GM21786 (cell line): ENCODE results near the gene GPC3.
"Not testable (repeated sequence)": the region's sequence is repeated elsewhere in the genome, so short reads cannot be mapped to it uniquely, and the experiment has no call there.

Source experiments
- ATAC-seq: cut with Tn5 transposase; IDR thresholded peaks from one replicate; pipeline ENCODE4 v1.9.1; 2021; ENCODE audit not compliant: unreplicated experiment

GPC3 gene

DNA sequence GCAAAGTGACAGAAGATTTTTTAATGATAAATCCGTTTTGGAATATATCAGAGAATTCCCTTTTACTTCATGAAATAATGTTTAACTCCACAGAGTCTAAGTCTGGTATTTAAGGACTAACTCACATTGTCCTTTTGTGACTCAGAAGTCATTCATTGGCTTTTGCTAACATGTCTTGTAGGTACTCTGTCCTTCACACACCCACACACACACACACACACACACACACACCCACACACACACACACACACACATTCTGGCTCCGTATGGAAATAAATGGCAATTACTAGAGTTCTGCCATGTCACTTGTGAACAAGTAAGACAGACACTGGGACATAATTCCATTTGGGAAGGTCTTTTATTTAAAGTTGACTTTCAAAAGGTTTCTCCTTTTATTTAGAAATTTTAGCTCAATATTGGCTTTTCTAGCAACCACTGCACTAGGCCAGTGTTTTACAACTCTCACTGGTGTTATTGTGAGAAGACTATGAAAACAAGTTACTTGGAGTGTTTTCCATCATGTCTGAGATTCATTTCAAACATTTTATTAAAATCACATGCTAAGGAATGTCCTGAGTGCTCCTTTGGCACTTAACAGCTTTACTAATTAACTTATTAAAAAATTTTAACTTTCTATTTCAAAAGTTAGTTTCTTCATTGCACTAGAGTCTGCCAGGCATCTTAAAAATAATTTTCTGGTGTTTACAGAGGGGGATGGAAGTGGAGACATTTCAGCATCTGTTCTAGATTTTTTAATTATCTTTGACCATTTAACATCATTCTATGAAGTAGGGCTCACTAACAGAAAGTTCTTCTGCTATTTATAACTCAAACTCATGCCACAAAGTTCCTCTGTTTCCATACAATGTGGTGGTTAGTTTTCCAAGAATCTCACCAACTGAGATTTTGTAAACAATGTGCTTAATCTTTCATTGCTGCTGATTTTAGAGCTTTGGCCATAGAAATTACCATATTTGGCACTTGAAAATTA is 329.8 kb downstream of the GPC3 start:
- ATAC-seq = no peak

GRCh38 chrX:133654811-133655210 is 330.6 kb downstream of the GPC3 start:
- no peak for ATAC-seq

DNA sequence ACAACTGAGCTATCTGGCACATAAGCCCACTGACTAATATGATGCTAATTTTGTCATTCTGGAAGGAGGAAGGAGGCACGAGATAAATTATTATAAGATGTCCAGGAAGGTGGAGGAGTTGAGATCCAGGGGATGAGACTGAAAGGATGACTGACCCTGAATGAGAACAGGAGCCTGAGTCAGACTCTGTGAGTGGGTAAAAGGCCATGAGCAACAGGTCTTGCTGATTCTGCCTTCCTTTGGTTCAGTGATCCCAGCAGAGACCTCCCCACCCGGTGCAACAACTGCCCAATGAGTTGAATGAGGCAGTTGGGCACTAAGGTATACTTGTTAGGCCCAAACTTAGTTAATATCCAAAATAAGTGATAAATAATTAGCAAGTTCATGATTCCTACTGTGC is 332.0 kb downstream of the GPC3 start:
- no peak for ATAC-seq

DNA sequence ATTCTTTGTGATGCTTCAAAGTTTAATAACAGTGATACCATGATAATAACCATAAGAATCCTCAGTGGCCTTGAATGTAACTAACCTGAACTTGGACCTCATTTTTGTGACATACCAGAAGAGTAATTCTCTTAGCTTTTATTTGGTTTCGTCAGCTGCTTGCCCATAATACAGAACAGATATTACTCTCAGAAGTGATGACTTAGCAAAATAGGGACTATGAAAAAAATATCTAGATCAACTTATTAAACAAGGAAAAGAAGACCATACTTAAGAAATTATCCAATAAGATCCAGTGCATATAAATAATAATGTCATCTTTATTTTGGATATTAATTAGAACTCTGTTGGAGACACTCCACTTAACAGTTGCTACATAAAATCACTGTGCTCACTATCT is 333.2 kb downstream of the GPC3 start:
- no peak for ATAC-seq

- ATAC-seq = no peak
Measured at GRCh38 chrX:133650239-133650638, 335.2 kb downstream of the GPC3 start.

DNA sequence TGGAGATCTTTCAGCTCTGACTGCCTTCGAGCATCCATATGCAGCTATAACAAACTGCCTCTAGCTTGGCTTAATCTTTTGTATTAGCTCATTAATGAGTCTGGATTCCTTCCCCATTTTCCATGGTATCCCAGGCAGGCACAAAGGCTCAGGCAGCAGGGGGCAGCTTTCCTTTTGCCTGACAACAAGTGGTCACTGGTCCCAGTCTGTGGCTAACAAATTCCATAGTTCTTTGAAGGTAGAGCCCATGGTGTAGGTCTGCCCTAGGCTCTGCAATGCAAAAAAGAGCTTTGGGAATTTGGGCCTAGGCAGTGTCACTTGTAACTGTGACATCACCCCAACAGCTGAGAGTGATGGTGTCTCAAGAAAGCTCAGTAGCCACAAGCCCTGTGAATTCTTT is 335.7 kb downstream of the GPC3 start:
- no peak for ATAC-seq

GRCh38 chrX:133648594-133648993 is 336.8 kb downstream of the GPC3 start:
- ATAC-seq = no peak

DNA sequence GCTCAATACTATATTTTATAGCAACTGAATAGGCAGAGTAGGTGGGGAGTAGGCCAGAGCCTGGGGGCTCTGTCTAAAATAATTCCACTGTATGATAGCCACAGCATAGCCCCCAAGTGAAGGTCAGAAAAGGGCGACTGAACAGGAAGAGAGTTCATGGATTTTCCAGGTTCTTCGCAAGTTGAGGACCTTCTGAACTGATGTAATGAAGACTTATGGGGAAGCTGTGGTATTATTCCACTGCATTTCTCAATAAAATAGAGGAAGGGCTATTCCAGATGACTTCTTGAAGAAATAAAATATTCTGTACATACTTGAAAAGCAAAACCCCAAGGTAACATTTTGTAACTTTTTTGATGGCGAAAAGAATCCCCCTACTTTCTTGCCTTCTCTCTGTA is 338.7 kb downstream of the GPC3 start:
- no peak for ATAC-seq

DNA sequence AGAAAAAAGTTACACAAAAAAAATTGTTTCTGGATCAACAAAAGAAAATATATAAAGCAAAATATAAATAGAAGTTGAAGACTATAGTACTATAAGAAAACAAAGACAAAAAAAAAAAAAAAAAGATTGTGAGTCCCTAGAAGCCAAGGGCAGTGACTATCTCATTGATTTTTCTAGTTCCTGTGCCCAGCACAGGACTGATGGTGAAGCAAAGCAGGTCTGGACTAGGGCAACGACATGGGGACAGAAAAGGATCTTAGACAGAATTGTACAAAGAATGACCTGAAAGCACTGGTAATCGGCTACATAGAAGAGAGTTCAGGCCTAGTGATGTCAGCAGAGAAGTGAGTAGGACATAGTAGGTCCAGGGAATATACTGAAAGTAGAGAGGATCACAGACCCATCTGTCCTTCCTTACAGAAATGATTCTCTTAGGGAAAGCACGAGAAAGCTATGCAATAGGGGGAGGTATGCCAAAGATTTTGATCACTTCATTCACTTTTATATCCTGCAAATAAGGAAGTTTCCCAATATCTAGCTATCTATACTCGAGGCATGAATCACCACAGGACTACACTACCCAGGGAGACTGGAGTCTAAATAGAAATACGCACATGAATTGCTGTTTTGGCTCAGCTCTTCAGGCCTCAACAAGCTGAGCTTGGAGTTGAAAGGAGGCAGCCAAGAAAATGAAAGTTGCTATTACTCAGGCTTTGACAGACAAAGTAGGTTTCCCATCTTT is 339.2 kb downstream of the GPC3 start:
- ATAC-seq = no peak

DNA sequence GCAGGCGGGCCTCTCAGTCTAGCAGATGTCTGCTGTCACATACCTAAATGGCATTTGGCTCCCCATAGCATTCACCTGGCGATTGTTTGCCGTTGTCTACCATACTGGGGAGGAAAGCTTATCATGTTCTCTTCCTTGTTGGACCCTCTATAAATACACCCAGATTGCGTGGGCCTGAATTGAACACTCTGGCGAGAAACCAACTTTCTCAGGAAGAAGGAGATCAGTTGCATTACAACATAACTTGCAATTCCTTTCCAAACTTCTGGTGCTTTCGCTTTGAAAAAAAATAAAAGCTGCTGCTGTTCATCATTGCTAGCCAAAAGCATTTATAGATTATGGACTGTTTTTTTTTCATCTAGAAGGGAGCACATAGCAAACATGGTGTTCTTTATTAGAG is 340.1 kb downstream of the GPC3 start:
- ATAC-seq = no peak

DNA sequence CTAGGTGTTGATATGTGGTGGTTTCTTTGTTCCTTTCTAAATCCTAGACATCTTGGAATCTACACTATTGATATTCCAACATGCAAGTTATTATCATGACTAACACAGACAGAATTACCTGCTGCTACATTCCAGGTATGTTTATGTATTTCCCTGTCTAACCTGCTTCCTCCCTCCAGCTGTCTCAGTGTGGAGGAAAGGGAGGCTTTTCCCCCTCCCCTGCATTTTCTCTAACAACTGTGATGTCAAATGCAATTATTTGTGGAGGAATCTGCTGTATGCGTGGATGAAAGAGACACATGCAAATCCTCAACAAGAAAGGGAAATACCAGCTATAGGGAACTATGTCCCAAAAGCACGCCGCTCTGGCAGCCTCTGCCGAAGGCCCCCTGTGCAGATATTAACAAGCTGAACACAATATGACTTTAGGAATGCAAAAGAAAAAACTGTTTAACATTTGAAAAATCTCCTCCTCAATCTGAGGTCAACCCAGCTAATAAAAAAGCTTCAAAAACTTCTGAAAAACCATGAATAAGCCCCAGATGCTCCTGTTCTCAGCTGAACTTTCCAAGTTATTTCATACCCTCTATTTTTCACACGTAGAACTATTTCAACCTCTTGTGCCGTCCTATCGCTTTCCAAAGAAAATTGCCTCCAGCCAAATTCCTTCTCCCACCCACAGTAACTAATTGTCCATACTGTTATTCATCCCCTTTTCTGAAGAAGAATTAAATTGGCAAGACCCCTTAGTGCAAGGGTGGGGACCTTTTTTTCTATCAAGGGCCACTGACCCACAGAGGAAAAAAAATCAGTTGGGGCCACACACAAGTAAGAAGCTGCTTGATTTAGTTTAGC is 345.0 kb downstream of the GPC3 start:
- no peak for ATAC-seq

- ATAC-seq = no peak
Measured at GRCh38 chrX:133639726-133640125, 345.7 kb downstream of the GPC3 start.

DNA sequence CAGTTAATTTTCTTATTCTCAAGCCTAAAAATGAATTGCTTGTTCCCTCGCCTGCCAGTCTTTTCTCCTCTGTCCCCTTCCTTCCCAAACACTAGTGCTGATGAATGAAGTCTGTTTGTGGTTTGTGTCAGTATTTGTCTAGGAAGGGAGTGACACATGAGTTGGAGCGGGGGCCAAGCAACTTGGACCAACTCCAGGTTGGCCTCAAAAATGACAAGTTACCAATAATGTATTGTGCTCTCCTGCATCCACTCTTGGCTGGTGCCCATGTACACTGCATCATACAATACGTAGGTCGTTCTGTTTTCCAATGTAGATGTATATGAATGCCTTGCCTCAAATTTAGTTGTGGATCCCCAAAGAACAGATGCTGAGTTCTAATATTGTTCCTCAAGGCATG is 347.1 kb downstream of the GPC3 start:
- ATAC-seq = no peak

DNA sequence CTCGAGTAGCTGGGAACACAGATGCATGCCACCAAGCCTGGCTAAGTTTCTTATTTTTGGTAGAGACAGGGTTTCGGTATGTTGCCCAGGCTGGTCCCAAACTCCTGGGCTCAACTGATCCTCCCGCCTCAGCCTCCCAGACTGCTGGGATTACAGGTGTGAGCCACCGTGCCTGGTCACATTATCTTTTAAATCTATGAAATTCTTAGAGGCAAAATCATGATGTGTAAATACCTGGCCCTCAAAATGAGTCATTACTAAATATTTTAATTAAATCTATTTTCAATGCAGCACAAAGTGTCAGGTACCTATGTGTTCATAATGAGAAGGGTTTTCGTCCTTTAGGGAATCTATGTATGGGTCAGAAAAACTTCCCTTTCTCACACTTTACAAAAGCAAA is 347.6 kb downstream of the GPC3 start:
- no peak for ATAC-seq

- no peak for ATAC-seq
Measured at GRCh38 chrX:133636009-133636408, 349.4 kb downstream of the GPC3 start.

- no peak for ATAC-seq
Measured at GRCh38 chrX:133634416-133634815, 351.0 kb downstream of the GPC3 start.

- no peak for ATAC-seq
Measured at GRCh38 chrX:133633950-133634349, 351.4 kb downstream of the GPC3 start.

GRCh38 chrX:133633162-133633561 is 352.2 kb downstream of the GPC3 start:
- ATAC-seq = no peak

GRCh38 chrX:133630362-133630761 is 355.0 kb downstream of the GPC3 start:
- no peak for ATAC-seq

GRCh38 chrX:133627673-133628072 is 357.7 kb downstream of the GPC3 start:
- ATAC-seq = no peak

DNA sequence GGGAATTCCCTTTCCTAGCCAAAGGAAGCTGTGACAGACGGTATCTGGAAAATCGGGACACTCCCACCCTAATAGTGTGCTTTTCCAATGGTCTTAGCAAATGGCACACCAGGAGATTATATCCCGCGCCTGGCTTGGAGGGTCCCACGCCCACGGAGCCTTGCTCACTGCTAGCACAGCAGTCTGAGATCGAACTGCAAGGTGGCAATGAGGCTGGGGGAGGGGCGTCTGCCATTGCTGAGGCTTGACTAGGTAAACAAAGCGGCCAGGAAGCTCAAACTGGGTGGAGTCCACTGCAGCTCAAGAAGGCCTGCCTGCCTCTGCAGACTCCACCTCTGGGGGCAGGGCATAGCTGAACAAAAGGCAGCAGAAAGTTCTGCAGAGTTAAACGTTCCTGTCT is 364.0 kb downstream of the GPC3 start:
- ATAC-seq = not testable (repeated sequence)
